Activated CD4-positive, alpha-beta T cell treated with anti-CD3 and anti-CD28 coated beads, Interleukin-2, Interleukin-6, amounts not matched to agents 100 ng/mL and 50 ng/mL, durations not matched to agents 16 hours and 8 hours (primary cell): Measurements from ENCODE around the gene AGRP.

ENCODE experiments used
- DNase-seq: peaks from one replicate; pipeline ENCODE4 v3.0.0-alpha.2; 2020

AGRP gene

GRCh38 chr16:67463059-67463458 is 20.3 kb downstream of the AGRP start:
- no peak for DNase-seq

- DNase-seq, result no peak
Measured at GRCh38 chr16:67462279-67462655, 21.1 kb downstream of the AGRP start.

- DNase-seq, result no peak
Measured at GRCh38 chr16:67461600-67462278, 21.6 kb downstream of the AGRP start.

GRCh38 chr16:67460961-67461360 is 22.4 kb downstream of the AGRP start:
- no peak for DNase-seq

- DNase-seq, result no peak
Measured at GRCh38 chr16:67460168-67460567, 23.2 kb downstream of the AGRP start.

GRCh38 chr16:67459861-67460150 is 23.5 kb downstream of the AGRP start:
- no peak for DNase-seq

- DNase-seq, result no peak
Measured at GRCh38 chr16:67459066-67459860, 24.1 kb downstream of the AGRP start.

GRCh38 chr16:67458121-67458641 is 25.2 kb downstream of the AGRP start:
- DNase-seq, result no peak

GRCh38 chr16:67457611-67458010 is 25.7 kb downstream of the AGRP start:
- DNase-seq, result no peak

GRCh38 chr16:67456391-67457081 is 26.8 kb downstream of the AGRP start:
- DNase-seq, result no peak

GRCh38 chr16:67454852-67455251 is 28.5 kb downstream of the AGRP start:
- no peak for DNase-seq

GRCh38 chr16:67454104-67454503 is 29.2 kb downstream of the AGRP start:
- no peak for DNase-seq

- DNase-seq, result no peak
Measured at GRCh38 chr16:67451704-67452435, 31.5 kb downstream of the AGRP start.

GRCh38 chr16:67451061-67451703 is 32.2 kb downstream of the AGRP start:
- no peak for DNase-seq

- no peak for DNase-seq
Measured at GRCh38 chr16:67449739-67450138, 33.6 kb downstream of the AGRP start.

- DNase-seq, result no peak
Measured at GRCh38 chr16:67449336-67449735, 34.0 kb downstream of the AGRP start.

- DNase-seq, result no peak
Measured at GRCh38 chr16:67448580-67448979, 34.8 kb downstream of the AGRP start.

GRCh38 chr16:67447508-67448076 is 35.8 kb downstream of the AGRP start:
- DNase-seq, result peak; percentile 88

- DNase-seq, result no peak
Measured at GRCh38 chr16:67446968-67447507, 36.3 kb downstream of the AGRP start.

- DNase-seq, result no peak
Measured at GRCh38 chr16:67445913-67446907, 37.1 kb downstream of the AGRP start.

- no peak for DNase-seq
Measured at GRCh38 chr16:67445441-67445912, 37.9 kb downstream of the AGRP start.
